HL-60 (cell line): ENCODE data around the gene SKI.

ENCODE experiments used
- DNase-seq, 2 experiments: peaks; one replicate each; pipeline ENCODE4 v3.0.0-alpha.2; 2010 to 2020; ENCODE audit warnings: low read depth in 1 of 2, low spot score in 1 of 2
- H3K27ac ChIP-seq: fragments of 250-450 bp; sonication (Bioruptor Pico); replicated peaks from 2 replicates; pipeline ENCODE4 v1.5.1; 2020; ENCODE audit warnings: mild to moderate bottlenecking, moderate library complexity
- H3K27me3 ChIP-seq: fragments of 250-450 bp; sonication (Bioruptor Pico); 2 replicates; pipeline ENCODE4 v1.5.1; 2021; ENCODE audit warnings: mild to moderate bottlenecking, moderate library complexity; ENCODE audit not compliant: insufficient read depth, poor library complexity, severe bottlenecking
- H3K4me3 ChIP-seq: replicated peaks from 2 replicates; pipeline ENCODE4 v1.5.1; 2011; ENCODE audit warnings: mild to moderate bottlenecking, control low read depth, low read length; ENCODE audit not compliant: insufficient read depth
- CTCF ChIP-seq: IDR thresholded peaks from one replicate; pipeline ENCODE4 v1.5.1; 2011; ENCODE audit warnings: low read length, control low read depth, inconsistent platforms; ENCODE audit not compliant: insufficient read depth
- GABPA ChIP-seq: IDR thresholded peaks from 2 replicates; pipeline ENCODE4 v1.6.1; 2012; ENCODE audit warnings: low read depth
- POLR2AphosphoS5 ChIP-seq: IDR thresholded peaks from 2 replicates; pipeline ENCODE4 v1.6.1; 2012; ENCODE audit warnings: low read depth
- REST ChIP-seq: IDR thresholded peaks from 2 replicates; pipeline ENCODE4 v1.6.1; 2012; ENCODE audit warnings: low read depth; ENCODE audit not compliant: insufficient replicate concordance
- SPI1 ChIP-seq: IDR thresholded peaks from 2 replicates; pipeline ENCODE4 v1.6.1; 2012; ENCODE audit warnings: low read depth, mild to moderate bottlenecking, borderline replicate concordance

SKI gene

GRCh38 chr1:2192031-2192995, 35.8 kb upstream of the SKI start:
- H3K4me3 ChIP-seq: no peak overlapping the region
- TF ChIP-seq POLR2AphosphoS5: no peak
- TF ChIP-seq CTCF: no peak
- no peak for TF ChIP-seq SPI1
- TF ChIP-seq REST: no peak
- no peak for DNase-seq
- no peak overlapping the region for H3K27ac ChIP-seq
- no peaks in the 10 kb centered on the region for H3K27me3 ChIP-seq

GRCh38 chr1:2193514-2194281, 34.4 kb upstream of the SKI start:
- TF ChIP-seq REST (no peak), CTCF (no peak), POLR2AphosphoS5 (no peak), GABPA (no peak), SPI1 (no peak)
- Histone ChIP-seq H3K27ac (no peak overlapping the region), H3K4me3 (peak overlapping the region; percentile 40), H3K27me3 (no peaks in the 10 kb centered on the region)
- no peak for DNase-seq

GRCh38 chr1:2194319-2194897, 33.7 kb upstream of the SKI start, which contains the start of gene FAAP20:
Gene FAAP20, minus strand, starts transcription at chr1:2194772. Its CDS starts 23 bp downstream, at chr1:2194749.
- Histone ChIP-seq H3K27ac (peak within 1 kb of the TSS; percentile 81), H3K4me3 (peak within 1 kb of the TSS; percentile 72), H3K27me3 (peaks cover 1% of the 10 kb centered on the region)
- no peak for TF ChIP-seq POLR2AphosphoS5
- no peak for TF ChIP-seq SPI1
- TF ChIP-seq GABPA: no peak
- TF ChIP-seq CTCF: no peak
- TF ChIP-seq REST: no peak
- peak in 1 of 2 experiments; percentile 37 for DNase-seq
